HepG2 (cell line): ENCODE results near the gene SLC12A5. TPM values are rescaled to one million over a fixed set of nuclear protein-coding genes. Genes with fewer than 3 reads are reported as not detected.

Experiments
- AKNA ChIP-seq: sonication (generic); formaldehyde crosslinking; IDR thresholded peaks from 2 replicates; pipeline ENCODE4 v1.4.0; 2020; ENCODE audit warnings: missing genetic modification reagents, borderline replicate concordance
- ATF4 ChIP-seq, 2 experiments: fragments of 450-650 bp in 1 of 2; sonication (generic) in 1 of 2; formaldehyde crosslinking; IDR thresholded peaks; 2 replicates each; pipeline versions ENCODE4 v1.5.0 to v1.8.0; 2020 to 2022; ENCODE audit warnings: mild to moderate bottlenecking in 1 of 2, missing genetic modification reagents in 1 of 2
- CSRNP2 ChIP-seq: sonication (generic); formaldehyde crosslinking; conservative IDR thresholded peaks from 2 replicates; pipeline ENCODE4 v1.8.0; 2022; ENCODE audit warnings: low read depth, missing genetic modification reagents
- DZIP1 ChIP-seq: sonication (generic); formaldehyde crosslinking; IDR thresholded peaks from 2 replicates; pipeline ENCODE4 v1.5.0; 2020; ENCODE audit warnings: mild to moderate bottlenecking, missing genetic modification reagents
- ELF1 ChIP-seq: sonication (generic); formaldehyde crosslinking; IDR thresholded peaks from 2 replicates; pipeline ENCODE4 v1.4.0; 2020; ENCODE audit warnings: missing genetic modification reagents
- FOSL2 ChIP-seq: sonication (generic); formaldehyde crosslinking; IDR thresholded peaks from 2 replicates; pipeline ENCODE4 v1.4.0; 2020; ENCODE audit warnings: missing genetic modification reagents
- GABPA ChIP-seq, 2 experiments: IDR thresholded peaks; 2 replicates each; pipeline ENCODE4 v1.6.1; 2011 to 2016; ENCODE audit warnings: low read depth in 2 of 2, low read length in 1 of 2, missing biosample characterization in 1 of 2, missing genetic modification characterization in 1 of 2
- KDM5A ChIP-seq: fragments of 200-600 bp; sonication (generic); IDR thresholded peaks from 2 replicates; pipeline ENCODE4 v1.7.0; 2018; ENCODE audit warnings: antibody characterized with exemption, mild to moderate bottlenecking, low read length, borderline replicate concordance
- KLF9 ChIP-seq: IDR thresholded peaks from 2 replicates; pipeline ENCODE4 v1.6.1; 2016; ENCODE audit warnings: low read depth
- MEIS2 ChIP-seq: sonication (generic); formaldehyde crosslinking; IDR thresholded peaks from 2 replicates; pipeline ENCODE4 v1.9.0; 2021; ENCODE audit warnings: mild to moderate bottlenecking, missing genetic modification reagents
- MZF1 ChIP-seq: sonication (generic); formaldehyde crosslinking; IDR thresholded peaks from 2 replicates; pipeline ENCODE4 v1.8.1; 2023; ENCODE audit warnings: mild to moderate bottlenecking, missing genetic modification reagents, borderline replicate concordance
- ZNF230 ChIP-seq: sonication (generic); formaldehyde crosslinking; IDR thresholded peaks from 2 replicates; pipeline ENCODE4 v1.4.0; 2020; ENCODE audit warnings: mild to moderate bottlenecking, missing genetic modification reagents
- ZNF484 ChIP-seq: sonication (generic); formaldehyde crosslinking; IDR thresholded peaks from 2 replicates; pipeline ENCODE4 v1.5.1; 2020; ENCODE audit warnings: mild to moderate bottlenecking, low read depth, missing genetic modification reagents, borderline replicate concordance
- ZNF576 ChIP-seq: sonication (generic); formaldehyde crosslinking; IDR thresholded peaks from 2 replicates; pipeline ENCODE4 v1.4.0; 2020; ENCODE audit warnings: mild to moderate bottlenecking, missing genetic modification reagents
- ZNF710 ChIP-seq: sonication (generic); formaldehyde crosslinking; IDR thresholded peaks from 2 replicates; pipeline ENCODE4 v1.5.0; 2020; ENCODE audit warnings: mild to moderate bottlenecking, missing genetic modification reagents, borderline replicate concordance
- ZNF773 ChIP-seq: sonication (generic); formaldehyde crosslinking; IDR thresholded peaks from 2 replicates; pipeline ENCODE4 v1.4.0; 2020; ENCODE audit warnings: missing genetic modification reagents, borderline replicate concordance
- polyA plus RNA-seq, 8 experiments: library from polyadenylated mRNA; depleted of rRNA in 3 of 8; stranded (reverse) in 7 of 8; unstranded in 1 of 8; fragments of >200 nt; fragmentation: Illumina TruSeq in 4 of 8; extraction: Trizol in 4 of 8; gene quantifications; 2 replicates each; pipeline versions ENCODE4 v1.2.1 to v1.2.3, GENCODE V29; 2011 to 2016; ENCODE audit warnings: low read depth in 4 of 8, missing spikeins in 1 of 8, mixed read lengths in 1 of 8; ENCODE audit not compliant: insufficient read depth in 1 of 8
- total RNA-seq, 5 experiments: library from RNA; depleted of rRNA; stranded (reverse); fragments of >200 nt; fragmentation: Illumina TruSeq; extraction: Trizol; gene quantifications; 2 replicates each; pipeline ENCODE4 v1.2.3, GENCODE V29; 2016; ENCODE audit warnings: low read depth in 1 of 5

SLC12A5 gene
- total and polyA plus RNA-seq, 2 of the 13 experiments (the other 11 are each of a cell fraction or from before 2014, with no cell fraction given): 4.3 to 5.4 TPM

- TF ChIP-seq GABPA (IDR thresholded peaks at IDR 0.05; ENCODE audit: low read depth, low read length): no peak
- no peak for TF ChIP-seq GABPA (CRISPR knock-in tag; IDR thresholded peaks at IDR 0.05; ENCODE audit: low read depth)
- TF ChIP-seq MEIS2: no peak
- TF ChIP-seq ZNF710 (CRISPR knock-in tag): no peak
- TF ChIP-seq AKNA (CRISPR knock-in tag): no peak
- TF ChIP-seq ZNF484 (CRISPR knock-in tag): no peak
- no peak for TF ChIP-seq KLF9 (CRISPR knock-in tag)
- no peak for TF ChIP-seq ZNF230 (CRISPR knock-in tag)
- TF ChIP-seq KDM5A: no peak
- TF ChIP-seq DZIP1 (CRISPR knock-in tag): no peak
- TF ChIP-seq ZNF576 (CRISPR knock-in tag): no peak
- 0 out of 2 replicates have a peak, but pooled peaks have one; percentile 12 for TF ChIP-seq FOSL2
- no peak for TF ChIP-seq ATF4 (CRISPR knock-in tag; IDR thresholded peaks at IDR 0.05)
- no peak for TF ChIP-seq ELF1 (CRISPR knock-in tag)
- no peak for TF ChIP-seq CSRNP2 (CRISPR knock-in tag)
- TF ChIP-seq ZNF773: no peak
- no peak for TF ChIP-seq MZF1 (CRISPR knock-in tag)
Measured at GRCh38 chr20:45987108-45987780, 41.8 kb upstream of the SLC12A5 start (continued).
